ENCODE measurements around the gene ABCC4. TPM values are rescaled to one million over a fixed set of nuclear protein-coding genes. Genes with fewer than 3 reads are reported as not detected.

Gene ABCC4
- 4.6 and 6.2 TPM in 2 replicates for total RNA-seq

- intact Hi-C loops (cut with micrococcal nuclease): loop anchor here (1.0 to 5.0 kb wide), 8 partner anchors 79 to 1921 kb away; partner anchors contain the start of genes DNAJC3 and MBNL2
Measured at GRCh38 chr13:95301183-95301967, at the start of gene ABCC4. Gene ABCC4 (minus strand): TSS chr13:95301451. CDS start chr13:95301314, 137 bp downstream.

GRCh38 chr13:95349267-95349666 lies 48.0 kb upstream of the ABCC4 start:
- intact Hi-C loops (cut with micrococcal nuclease): no loop called here

GRCh38 chr13:95343944-95344343 lies 42.7 kb upstream of the ABCC4 start:
- intact Hi-C loops (cut with micrococcal nuclease): no loop called here

- intact Hi-C loops (cut with micrococcal nuclease): no loop called here
Measured at GRCh38 chr13:95341441-95341840, 40.2 kb upstream of the ABCC4 start.

GRCh38 chr13:95338905-95339304 lies 37.7 kb upstream of the ABCC4 start:
- intact Hi-C loops (cut with micrococcal nuclease): no loop called here

GRCh38 chr13:95337597-95337996 lies 36.3 kb upstream of the ABCC4 start:
- intact Hi-C loops (cut with micrococcal nuclease): no loop called here

- intact Hi-C loops (cut with micrococcal nuclease): no loop called here
Measured at GRCh38 chr13:95335667-95336066, 34.4 kb upstream of the ABCC4 start.

- intact Hi-C loops (cut with micrococcal nuclease): no loop called here
Measured at GRCh38 chr13:95328386-95328785, 27.1 kb upstream of the ABCC4 start.

- intact Hi-C loops (cut with micrococcal nuclease): no loop called here
Measured at GRCh38 chr13:95327190-95327589, 25.9 kb upstream of the ABCC4 start.

- intact Hi-C loops (cut with micrococcal nuclease): no loop called here
Measured at GRCh38 chr13:95326695-95327094, 25.4 kb upstream of the ABCC4 start.

GRCh38 chr13:95325485-95325884 lies 24.2 kb upstream of the ABCC4 start:
- intact Hi-C loops (cut with micrococcal nuclease): no loop called here

- intact Hi-C loops (cut with micrococcal nuclease): no loop called here
Measured at GRCh38 chr13:95323930-95324662, 22.8 kb upstream of the ABCC4 start.

- intact Hi-C loops (cut with micrococcal nuclease): no loop called here
Measured at GRCh38 chr13:95319551-95320274, 18.5 kb upstream of the ABCC4 start.

GRCh38 chr13:95317039-95317989 lies 16.1 kb upstream of the ABCC4 start:
- intact Hi-C loops (cut with micrococcal nuclease): no loop called here

- intact Hi-C loops (cut with micrococcal nuclease): no loop called here
Measured at GRCh38 chr13:95315752-95316151, 14.5 kb upstream of the ABCC4 start.

- intact Hi-C loops (cut with micrococcal nuclease): no loop called here
Measured at GRCh38 chr13:95307507-95307906, 6.3 kb upstream of the ABCC4 start.

- intact Hi-C loops (cut with micrococcal nuclease): loop anchor here (5.0 kb wide), 4 partner anchors 373 to 1918 kb away; partner anchors contain the start of genes DNAJC3 and MBNL2
Measured at GRCh38 chr13:95304453-95304852, 3.2 kb upstream of the ABCC4 start.

GRCh38 chr13:95301968-95302393 lies 730 bp upstream of the ABCC4 start:
- intact Hi-C loops (cut with micrococcal nuclease): loop anchor here (1.0 to 5.0 kb wide), 8 partner anchors 78 to 1920 kb away; partner anchors contain the start of genes DNAJC3 and MBNL2

- intact Hi-C loops (cut with micrococcal nuclease): loop anchor here (1.0 to 5.0 kb wide), 8 partner anchors 80 to 1922 kb away; partner anchors contain the start of genes DNAJC3 and MBNL2
Measured at GRCh38 chr13:95300625-95301182, 547 bp downstream of the ABCC4 start.

Data from T-helper 1 cell treated with Interleukin-12 subunit alpha and Interleukin-12 subunit beta and Interleukin-4 antibody, amounts not matched to agents 30 ng/mL and 1 ng/mL, for 36 hours (primary cell).